Amniotic stem cell (primary cell): ENCODE data around the gene OR6F1.
"Not testable (repeated sequence)": the region's sequence is repeated elsewhere in the genome, so short reads cannot be mapped to it uniquely, and the experiment has no call there.

Experiments used
- DNase-seq: peaks from one replicate; lab custom pipeline; 2025; lab: John Stamatoyannopoulos, UW

OR6F1 gene

DNA sequence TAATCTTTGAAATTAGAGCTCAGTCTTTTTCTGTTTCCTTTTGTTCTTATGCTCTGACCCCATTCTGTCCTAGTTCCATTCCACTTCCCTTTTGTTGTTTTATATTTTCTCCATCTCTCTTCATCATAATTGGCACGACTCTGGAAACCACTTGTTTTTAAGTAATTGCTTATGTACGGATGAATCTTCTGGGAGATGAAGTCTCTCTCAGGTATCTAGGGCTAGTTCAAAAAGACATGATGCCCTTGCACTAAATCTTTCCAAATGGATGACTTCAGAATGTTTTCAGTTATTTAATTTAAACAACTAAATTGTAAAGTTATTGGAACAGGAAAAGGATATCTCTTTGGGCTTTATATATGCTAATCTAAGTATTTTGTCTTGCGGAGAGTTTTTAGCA lies at the start of gene OR6F1:
Gene OR6F1 (minus strand): TSS at position 101 of the 400 bp plus-strand sequence. CDS start 3,891 bp downstream, outside the sequence.
- DNase-seq, result no peak

DNA sequence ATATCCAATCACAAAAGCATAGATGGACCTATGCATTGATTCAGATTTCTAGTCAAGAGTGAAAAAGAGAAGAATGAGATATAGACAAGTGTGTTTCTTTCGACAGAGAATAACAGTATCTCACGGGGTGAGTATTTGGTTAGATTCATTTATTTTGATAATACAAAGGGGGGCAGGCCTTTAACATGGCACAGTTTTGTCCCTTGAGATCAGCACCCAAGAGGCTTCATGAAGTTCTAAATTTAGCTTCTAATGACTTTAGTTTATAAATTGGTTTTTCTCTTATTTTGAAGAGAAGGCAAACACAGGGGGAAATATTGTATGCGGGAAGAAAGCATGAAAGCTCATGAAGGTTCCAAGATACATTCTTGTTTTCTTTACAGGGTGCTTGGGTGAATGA lies 44.0 kb upstream of the OR6F1 start, which contains the start of gene OR1C1:
Gene OR1C1 (minus strand): TSS at position 101 of the 400 bp plus-strand sequence. CDS start 2,150 bp downstream, outside the sequence.
- DNase-seq, result no peak

DNA sequence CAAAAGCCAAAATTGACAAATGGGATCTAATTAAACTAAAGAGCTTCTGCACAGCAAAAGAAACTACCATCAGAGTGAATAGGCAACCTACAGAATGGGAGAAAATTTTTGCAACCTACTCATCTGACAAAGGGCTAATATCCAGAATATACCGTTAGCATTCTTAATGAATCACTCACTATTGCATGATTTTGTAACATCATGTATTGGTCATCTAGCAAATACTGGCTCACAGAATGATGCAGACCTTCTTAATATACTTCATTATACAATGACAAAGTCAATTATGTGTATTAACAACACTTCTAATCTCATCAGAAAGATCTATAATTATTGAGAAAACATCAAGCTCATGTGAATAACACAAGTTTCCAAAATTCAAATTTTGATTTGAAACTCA lies 37.9 kb upstream of the OR6F1 start:
- not testable (repeated sequence) for DNase-seq

DNA sequence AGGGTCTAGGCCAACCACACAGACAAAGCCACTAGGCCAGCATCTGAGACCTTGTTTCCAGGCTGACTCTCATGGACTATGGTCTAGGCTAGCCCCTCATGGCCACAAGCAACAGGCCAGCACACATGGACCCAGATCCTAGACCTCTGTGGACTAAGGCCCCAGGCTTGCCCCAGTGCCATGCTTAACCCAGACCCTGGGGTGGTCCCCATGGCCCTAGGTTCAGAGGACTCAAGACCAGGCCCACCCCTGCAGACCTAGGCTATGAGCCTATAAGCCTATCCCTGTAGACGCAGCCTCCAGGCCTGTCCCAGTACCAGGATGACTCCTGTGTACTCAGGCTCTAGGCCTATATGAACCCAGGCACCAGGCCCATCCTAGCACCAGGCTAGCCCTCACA lies 33.4 kb upstream of the OR6F1 start:
- DNase-seq, result no peak

DNA sequence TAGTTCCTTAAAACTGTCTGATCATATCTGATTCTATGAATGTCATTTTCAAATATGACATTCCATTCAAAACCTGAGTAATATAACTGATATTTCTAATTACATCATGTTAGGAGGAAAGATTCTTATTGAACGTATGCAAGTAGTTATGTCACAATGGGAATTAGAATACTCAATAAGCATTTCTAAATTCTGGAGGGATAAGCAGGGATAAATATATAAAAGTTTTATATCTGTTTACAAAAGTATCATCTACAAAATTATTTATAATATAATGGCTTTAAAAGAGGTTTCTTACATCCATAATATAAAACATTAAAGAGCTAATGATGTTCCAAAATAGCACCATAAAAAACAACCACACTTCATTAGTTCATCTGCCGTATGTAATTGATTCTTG lies 31.6 kb upstream of the OR6F1 start, which contains the start of gene OR14A2:
Gene OR14A2 (minus strand): TSS at position 101 of the 400 bp plus-strand sequence.
- DNase-seq, result no peak

DNA sequence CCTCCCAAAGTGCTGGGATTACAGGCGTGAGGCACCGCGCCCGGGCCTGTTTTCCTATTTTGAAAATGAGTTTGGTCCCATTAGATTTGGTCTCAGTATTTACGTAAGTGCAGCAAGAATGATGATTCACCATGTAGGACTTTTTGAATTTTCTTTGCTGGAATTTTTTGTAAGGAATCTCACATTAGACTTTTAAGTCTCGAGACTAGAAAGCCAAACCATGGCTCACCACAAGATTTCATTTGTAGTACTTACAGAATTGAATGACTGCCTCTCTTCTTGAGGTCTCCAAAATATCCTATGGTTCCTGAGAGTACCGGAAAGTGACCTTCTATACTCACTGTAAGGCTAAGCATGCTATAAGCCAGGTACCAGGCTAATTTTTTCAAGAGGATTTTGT lies 31.2 kb upstream of the OR6F1 start:
- DNase-seq, result no peak

DNA sequence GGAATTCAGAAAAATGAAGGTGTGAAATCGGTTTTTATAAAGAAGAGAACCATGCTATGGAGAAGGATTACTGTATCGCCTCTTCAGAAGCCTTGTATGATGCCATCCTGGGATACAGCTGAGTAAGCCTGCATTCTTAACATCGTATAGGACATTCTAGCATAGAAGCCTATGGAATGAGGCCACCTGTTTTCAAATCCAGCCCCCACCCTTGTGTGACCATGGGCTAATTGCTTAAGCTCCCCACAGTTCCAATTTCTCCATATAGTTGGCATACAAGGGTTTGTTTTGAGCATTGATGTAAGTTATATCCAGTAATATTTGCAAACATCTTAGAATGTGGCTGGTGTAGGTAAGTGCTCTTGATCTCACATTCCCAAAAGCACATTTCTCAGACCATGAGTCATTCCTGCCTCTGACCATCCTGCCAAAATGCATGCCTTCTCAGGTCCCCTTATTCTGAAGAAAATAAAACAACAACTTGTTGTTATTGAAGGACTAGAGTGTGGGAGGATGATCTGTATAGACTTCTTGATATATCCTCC lies 30.0 kb upstream of the OR6F1 start:
- no peak for DNase-seq

DNA sequence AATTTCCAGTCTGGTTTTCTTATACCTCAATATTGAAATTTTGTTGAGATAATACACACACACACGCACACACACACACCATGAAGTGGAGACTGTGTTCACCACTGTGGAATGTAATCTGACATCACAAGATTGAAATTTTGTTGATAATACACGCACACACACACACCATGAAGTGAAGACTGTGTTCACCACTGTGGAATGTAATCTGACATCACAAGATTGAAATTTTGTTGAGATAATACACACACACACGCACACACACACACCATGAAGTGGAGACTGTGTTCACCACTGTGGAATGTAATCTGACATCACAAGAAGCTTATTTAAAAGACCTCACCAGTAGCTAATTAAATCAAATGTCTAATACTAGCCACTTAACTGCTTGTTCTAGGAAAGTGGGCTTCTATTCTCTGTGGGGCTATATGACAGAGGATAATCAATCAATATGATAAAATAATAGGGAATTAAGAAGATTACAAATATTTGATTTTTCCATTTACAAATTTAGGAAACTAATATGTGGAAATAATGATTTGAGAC lies 25.8 kb upstream of the OR6F1 start:
- DNase-seq, result not testable (repeated sequence)

DNA sequence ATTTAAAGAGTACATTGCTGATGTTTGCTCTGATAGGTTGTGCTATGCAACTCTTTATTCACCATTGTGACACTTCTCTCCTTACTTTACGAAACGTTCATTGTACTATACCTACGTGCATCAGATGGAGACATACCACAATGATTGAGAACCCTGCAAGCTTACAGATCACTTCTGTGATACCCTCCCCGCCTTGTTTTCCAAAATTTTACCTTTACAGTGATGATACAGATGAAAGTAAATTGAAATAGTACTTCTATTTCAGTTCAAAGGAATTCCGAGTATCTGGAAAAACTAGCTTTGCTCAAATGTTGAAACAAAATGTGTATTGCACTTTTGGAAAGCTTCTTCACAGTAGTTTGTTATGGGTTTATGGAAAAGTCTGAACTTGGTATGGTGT lies 25.3 kb upstream of the OR6F1 start:
- no peak for DNase-seq

DNA sequence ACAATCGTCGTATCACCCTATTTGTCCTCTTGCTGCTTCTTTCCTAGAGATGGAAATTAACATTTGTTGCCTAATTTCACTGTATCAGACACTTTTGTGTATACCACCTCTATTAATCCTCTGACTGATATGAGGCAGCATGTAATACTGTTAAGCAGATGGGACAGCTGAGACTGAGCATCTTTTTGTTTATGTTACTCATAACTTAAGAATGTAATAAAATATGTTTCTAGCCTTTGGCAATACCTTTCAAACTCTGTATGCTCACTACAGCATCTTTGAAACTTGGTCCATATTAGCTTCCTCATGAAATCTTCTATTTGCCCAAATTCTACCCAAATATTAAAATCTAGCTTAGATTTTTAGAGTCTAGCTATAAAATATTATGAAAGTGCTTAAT lies 24.3 kb upstream of the OR6F1 start:
- no peak for DNase-seq

DNA sequence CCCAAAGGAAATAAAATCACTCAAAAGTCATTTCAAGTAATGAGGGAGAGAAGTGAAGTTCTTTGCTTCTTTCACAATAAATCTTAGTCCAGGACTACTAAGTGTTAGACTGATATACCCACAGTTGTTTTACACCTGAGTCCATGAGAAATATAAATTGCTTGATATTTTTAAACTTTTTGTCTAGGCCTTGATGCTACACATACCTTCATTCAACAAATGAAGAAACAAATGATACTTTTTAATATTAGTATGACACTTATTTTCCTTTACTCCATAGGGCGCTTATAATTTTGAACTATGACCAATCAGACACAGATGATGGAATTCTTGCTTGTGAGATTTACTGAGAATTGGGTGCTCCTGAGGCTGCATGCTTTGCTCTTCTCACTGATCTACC lies 21.9 kb upstream of the OR6F1 start, which contains the start of gene OR14K1:
Gene OR14K1 (plus strand): TSS at position 301 of the 400 bp plus-strand sequence. CDS start 0 bp downstream, at position 301.
- DNase-seq, result no peak

DNA sequence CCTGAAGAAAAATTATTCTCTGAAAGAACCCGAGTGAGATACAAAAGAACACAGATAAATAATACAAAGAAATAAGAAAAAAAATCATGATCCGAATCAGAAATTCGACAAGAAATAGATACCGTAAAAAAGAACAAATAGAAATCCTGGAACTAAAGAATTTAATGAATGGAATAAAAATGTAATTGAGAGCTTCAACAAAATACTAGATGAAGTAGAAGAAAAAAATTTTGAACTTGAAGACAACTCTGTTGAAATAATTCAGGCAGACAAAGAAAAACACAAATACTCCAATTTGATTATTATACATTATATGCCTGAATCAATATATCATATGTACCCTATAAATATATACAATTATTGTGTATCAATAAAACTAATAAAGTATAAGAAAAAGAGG lies 4.8 kb upstream of the OR6F1 start:
- DNase-seq, result no peak

DNA sequence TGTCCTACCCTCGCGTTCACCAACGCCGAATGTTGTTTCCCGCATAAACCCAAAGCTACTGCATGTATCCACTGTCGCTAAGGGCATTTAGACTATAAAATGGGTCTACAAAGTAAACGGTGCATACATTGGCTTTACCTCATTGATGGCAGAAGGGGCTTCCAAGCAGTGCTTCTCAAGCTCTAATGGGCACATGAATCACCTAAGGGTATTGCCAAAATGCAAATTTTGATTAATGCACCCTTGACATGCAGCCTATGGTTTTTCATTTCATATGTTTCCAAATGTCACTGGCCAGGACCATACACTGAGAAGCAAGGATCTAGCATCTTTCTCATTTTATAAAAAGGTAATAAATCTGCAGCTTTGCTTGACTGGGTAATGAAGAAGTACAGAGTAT lies 2.7 kb downstream of the OR6F1 start:
- DNase-seq, result no peak

DNA sequence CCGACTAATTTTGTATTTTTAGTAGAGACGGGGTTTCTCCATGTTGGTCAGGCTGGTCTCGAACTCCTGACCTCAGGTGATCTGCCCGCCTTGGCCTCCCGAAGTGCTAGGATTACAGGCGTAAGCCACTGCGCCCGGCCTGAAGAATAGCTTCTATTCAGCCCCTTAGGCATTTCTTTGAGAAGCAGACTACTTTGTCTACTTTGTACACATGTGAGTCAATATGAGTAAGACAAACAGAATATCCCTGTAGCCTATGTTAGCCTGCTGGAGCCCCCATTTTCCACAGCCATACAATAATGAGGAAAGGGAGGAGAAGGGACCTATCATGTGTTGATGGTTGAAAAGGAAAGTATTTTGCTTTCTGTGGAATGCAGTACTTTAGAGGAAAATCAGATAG lies 5.8 kb downstream of the OR6F1 start:
- not testable (repeated sequence) for DNase-seq

DNA sequence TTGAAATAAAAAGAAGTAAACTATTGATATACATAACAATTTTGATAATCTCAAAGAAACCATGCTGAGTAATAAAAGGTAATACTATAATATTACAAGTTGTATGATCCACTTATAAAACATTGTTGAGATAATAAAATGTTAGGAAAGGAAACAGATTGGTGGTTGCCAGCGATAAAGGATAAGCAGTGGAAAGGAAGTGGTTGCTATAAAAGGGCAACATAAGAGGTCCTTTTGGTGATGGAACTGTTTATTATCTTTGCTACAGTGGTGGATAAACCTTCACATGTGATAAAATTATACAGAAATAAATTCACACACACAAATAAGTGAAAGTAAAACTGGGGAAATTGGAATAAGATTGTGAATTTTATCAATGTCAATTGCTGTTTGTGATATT lies 15.1 kb downstream of the OR6F1 start:
- DNase-seq, result no peak

DNA sequence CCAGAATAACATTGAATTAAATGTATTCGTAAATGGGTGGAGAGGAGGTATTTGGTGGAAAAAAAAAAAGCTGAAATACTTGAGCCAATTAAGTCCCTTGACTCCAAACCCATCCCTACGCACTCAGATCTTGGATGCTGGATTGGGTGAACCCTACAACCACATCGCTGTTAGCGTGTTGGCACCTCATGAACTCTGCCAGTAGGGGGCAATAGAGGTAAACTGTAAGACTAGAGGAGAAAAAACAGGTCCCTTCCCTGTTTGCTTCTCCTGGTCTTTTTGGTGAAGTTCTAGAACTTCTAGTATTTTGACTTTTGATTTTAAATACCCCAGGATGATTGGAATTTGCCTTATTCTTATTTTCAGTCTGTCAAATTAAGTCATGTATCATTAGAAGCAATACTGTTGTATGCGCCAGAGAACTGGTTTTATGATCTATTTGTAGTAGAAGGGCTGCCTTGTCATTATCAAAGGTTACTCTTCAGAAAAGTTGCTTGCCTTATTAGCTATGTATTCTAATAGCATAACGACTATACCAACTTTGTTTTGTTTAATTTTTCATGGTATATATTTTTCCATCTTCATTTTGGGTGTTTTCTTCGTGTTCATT lies 35.1 kb downstream of the OR6F1 start:
- DNase-seq, result no peak

DNA sequence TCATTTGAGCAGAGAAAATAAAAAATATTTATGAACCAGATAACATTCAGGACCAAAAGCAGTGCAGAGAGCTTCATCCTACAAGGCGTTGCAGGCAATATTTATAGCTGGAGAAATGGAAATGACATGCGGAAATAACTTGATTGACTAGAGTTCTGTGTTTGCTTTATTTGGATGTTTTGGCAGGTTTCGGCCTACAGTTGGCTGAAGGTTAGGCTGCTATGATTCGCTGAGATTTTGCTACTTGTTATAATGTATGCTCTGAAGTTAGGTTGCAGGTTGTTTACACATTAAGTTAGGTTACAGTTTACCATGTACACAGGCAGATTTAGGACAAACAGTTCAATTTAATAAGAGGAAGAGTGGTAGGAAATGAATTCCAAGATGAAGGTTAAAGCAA lies 36.3 kb downstream of the OR6F1 start:
- DNase-seq, result no peak

DNA sequence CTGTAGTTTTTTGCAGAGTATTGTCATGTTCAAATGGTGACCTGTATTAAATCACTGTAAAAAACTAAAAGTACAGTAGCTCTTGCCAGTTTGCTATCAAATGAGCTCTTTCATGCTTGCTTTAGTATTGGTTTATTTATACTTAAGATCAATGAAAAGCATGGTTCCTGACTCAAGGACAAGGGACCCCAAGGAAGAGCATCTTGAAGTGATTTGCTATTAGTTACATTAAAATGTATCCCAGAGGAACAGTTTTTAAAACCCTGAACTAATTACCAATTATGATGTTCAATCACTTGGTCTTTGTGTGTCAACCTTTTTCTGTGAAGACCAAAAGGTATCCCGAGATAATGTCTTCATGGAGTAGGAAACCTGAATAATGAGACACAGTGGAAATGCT lies 36.8 kb downstream of the OR6F1 start, which contains the start of gene OR13G1:
Gene OR13G1 (minus strand): TSS at position 101 of the 400 bp plus-strand sequence. CDS start 6,698 bp downstream, outside the sequence.
- DNase-seq, result no peak

DNA sequence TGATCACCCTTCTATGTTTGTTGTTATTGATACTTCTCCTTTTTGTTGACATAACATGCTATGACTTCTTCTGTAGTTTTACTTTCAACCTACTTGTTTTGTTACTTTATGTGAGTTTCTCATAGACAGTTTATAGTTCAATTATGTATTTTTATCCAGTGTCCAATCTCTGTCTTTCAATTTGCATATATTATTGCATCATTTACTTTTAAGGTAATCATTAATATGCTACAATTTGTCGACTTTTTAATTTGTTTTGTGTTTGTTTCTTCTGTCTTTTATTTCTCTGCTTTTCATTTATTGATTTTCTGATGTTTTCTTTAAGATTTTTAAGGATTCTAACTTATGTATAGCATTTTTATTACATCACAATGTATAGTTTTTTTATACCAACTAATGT lies 47.2 kb downstream of the OR6F1 start:
- DNase-seq, result no peak
